A549 (cell line): ENCODE measurements around the gene CFI. TPM values are rescaled to one million over a fixed set of nuclear protein-coding genes. Genes with fewer than 3 reads are reported as not detected.

Experiments
- ATAC-seq, 2 experiments: fragments of 200-7000 bp in 1 of 2; fragments of >200 bp in 1 of 2; cut with Nextera tagmentation in 1 of 2; cut with Tn5 transposase in 1 of 2; 3 replicates each; pipeline versions ENCODE4 v1.8.0 to v1.9.1; 2018 to 2020; ENCODE audit warnings: mild to moderate bottlenecking in 1 of 2, moderate library complexity in 1 of 2
- CTCF ChIA-PET: fragments of 300-600 bp; sonication (Branson Sonifier 250); formaldehyde crosslinking; extraction: SDS; loops from one replicate; lab custom pipeline; 2021; ENCODE audit warnings: antibody characterized with exemption, inconsistent platforms; lab: Yijun Ruan, JAX
- POLR2A ChIA-PET: fragments of 350-600 bp; formaldehyde crosslinking; extraction: SDS; loops from one replicate; lab custom pipeline; 2021; ENCODE audit warnings: antibody characterized with exemption, inconsistent platforms; lab: Yijun Ruan, JAX
- DNase-seq, 2 experiments: peaks; one replicate each; pipeline versions ENCODE4 v3.0.0 to v3.0.0-alpha.2; 2011 to 2016; ENCODE audit warnings: low read depth in 1 of 2, low spot score in 1 of 2
- FAIRE-seq: peaks from 2 replicates; lab custom pipeline; 2011; peaks lifted over from hg19 to GRCh38; lab: Jason Lieb, UNC
- H3K27ac ChIP-seq, 2 experiments: fragments of >200 bp; sonication (Bioruptor Twin); formaldehyde crosslinking; 3 replicates each; pipeline ENCODE4 v1.5.1; 2016 to 2017
- H3K4me1 ChIP-seq: fragments of >200 bp; sonication (Bioruptor Twin); formaldehyde crosslinking; 3 replicates; pipeline ENCODE4 v1.6.1; 2016
- H3K4me2 ChIP-seq: fragments of >200 bp; sonication (Bioruptor Twin); formaldehyde crosslinking; 3 replicates; pipeline ENCODE4 v1.6.1; 2016
- H3K4me3 ChIP-seq: fragments of >200 bp; sonication (Bioruptor Twin); formaldehyde crosslinking; 3 replicates; pipeline ENCODE4 v1.5.1; 2016
- H3K9me3 ChIP-seq: fragments of >200 bp; sonication (Bioruptor Twin); formaldehyde crosslinking; 3 replicates; pipeline ENCODE4 v1.6.1; 2016
- CHD4 ChIP-seq: fragments of 200-600 bp; sonication (generic); IDR thresholded peaks from 2 replicates; pipeline ENCODE4 v1.6.1; 2016; ENCODE audit warnings: antibody characterized with exemption, mild to moderate bottlenecking, borderline replicate concordance
- EHMT2 ChIP-seq: fragments of 200-600 bp; sonication (generic); IDR thresholded peaks from 2 replicates; pipeline ENCODE4 v1.6.1; 2016; ENCODE audit warnings: antibody characterized with exemption, low read depth, mild to moderate bottlenecking, moderate library complexity
- ESRRA ChIP-seq: fragments of 150-350 bp; IDR thresholded peaks from 2 replicates; pipeline ENCODE4 v1.6.1; 2014; ENCODE audit warnings: mild to moderate bottlenecking, low read length, borderline replicate concordance
- FOSL2 ChIP-seq, 2 experiments: fragments of 450-650 bp in 1 of 2; fragments of >200 bp in 1 of 2; sonication (Bioruptor Twin) in 1 of 2; formaldehyde crosslinking; IDR thresholded peaks; 2 replicates each; pipeline versions ENCODE4 v1.5.0 to v1.6.1; 2016 to 2020; ENCODE audit warnings: mild to moderate bottlenecking in 1 of 2, moderate library complexity in 1 of 2
- HEYL ChIP-seq: fragments of 250-450 bp; sonication (Bioruptor Pico); IDR thresholded peaks from 2 replicates; pipeline ENCODE4 v1.8.0; 2021; ENCODE audit warnings: mild to moderate bottlenecking, moderate library complexity
- JUN ChIP-seq, 2 experiments: fragments of >200 bp; sonication (Bioruptor Twin); formaldehyde crosslinking; IDR thresholded peaks; 2 replicates in 1 of 2; 3 replicates in 1 of 2; pipeline ENCODE4 v1.6.1; 2016 to 2017
- POLR2A ChIP-seq: IDR thresholded peaks from 2 replicates; pipeline ENCODE4 v1.6.1; 2012; ENCODE audit warnings: mild to moderate bottlenecking, low read length
- SREBF2 ChIP-seq: fragments of 450-650 bp; IDR thresholded peaks from 2 replicates; pipeline ENCODE4 v1.6.1; 2014; ENCODE audit warnings: mild to moderate bottlenecking, moderate library complexity
- ZFP36 ChIP-seq: fragments of 450-650 bp; IDR thresholded peaks from 2 replicates; pipeline ENCODE4 v1.6.1; 2014; ENCODE audit warnings: borderline replicate concordance; ENCODE audit not compliant: partially characterized antibody
- whole genome bisulfite sequencing: methylation state at CpG from one replicate; pipeline ENCODE4 v1.1.6; 2017; ENCODE audit errors: missing lambda C conversion rate; 5-methylcytosine and 5-hydroxymethylcytosine counted together
- polyA plus RNA-seq, 4 experiments: library from polyadenylated mRNA; depleted of rRNA in 3 of 4; stranded (reverse); fragments of >200 nt; fragmentation: RNase III in 1 of 4; extraction: RNeasy Plus Mini Kit Qiagen cat#74134 plus additional on column Dnase treatment in 1 of 4; gene quantifications; 2 replicates in 3 of 4; 3 replicates in 1 of 4; pipeline ENCODE4 v1.2.3, GENCODE V29; 2011 to 2017
- TF ChIP-seq, protein P1 (sequence below): IDR thresholded peaks from 2 replicates; pipeline ENCODE4 v1.6.1; 2012
- TF ChIP-seq, protein P2 (sequence below): fragments of 250-450 bp; sonication (Bioruptor Pico); IDR thresholded peaks from 2 replicates; pipeline ENCODE4 v1.5.0; 2021; ENCODE audit warnings: mild to moderate bottlenecking, moderate library complexity, borderline replicate concordance
- TF ChIP-seq, protein P3 (sequence below): fragments of >200 bp; sonication (Bioruptor Twin); formaldehyde crosslinking; IDR thresholded peaks from 3 replicates; pipeline ENCODE4 v1.6.1; 2016
- TF ChIP-seq, protein P4 (sequence below): fragments of 200-600 bp; sonication (generic); IDR thresholded peaks from 2 replicates; pipeline ENCODE4 v1.6.1; 2016; ENCODE audit warnings: antibody characterized with exemption, mild to moderate bottlenecking, moderate library complexity
- TF ChIP-seq, protein P5 (sequence below): fragments of 250-450 bp; sonication (Bioruptor Pico); IDR thresholded peaks from 2 replicates; pipeline ENCODE4 v1.5.0; 2020; ENCODE audit warnings: low read depth, mild to moderate bottlenecking, moderate library complexity
- TF ChIP-seq, protein P6 (sequence below): fragments of 450-650 bp; IDR thresholded peaks from 2 replicates; pipeline ENCODE4 v1.6.1; 2014; ENCODE audit warnings: antibody characterized with exemption

The CFI gene
- polyA plus RNA-seq, 2 of the 4 experiments (the other 2 are of a cell fraction), result 2.6 to 2.8 TPM

DNA sequence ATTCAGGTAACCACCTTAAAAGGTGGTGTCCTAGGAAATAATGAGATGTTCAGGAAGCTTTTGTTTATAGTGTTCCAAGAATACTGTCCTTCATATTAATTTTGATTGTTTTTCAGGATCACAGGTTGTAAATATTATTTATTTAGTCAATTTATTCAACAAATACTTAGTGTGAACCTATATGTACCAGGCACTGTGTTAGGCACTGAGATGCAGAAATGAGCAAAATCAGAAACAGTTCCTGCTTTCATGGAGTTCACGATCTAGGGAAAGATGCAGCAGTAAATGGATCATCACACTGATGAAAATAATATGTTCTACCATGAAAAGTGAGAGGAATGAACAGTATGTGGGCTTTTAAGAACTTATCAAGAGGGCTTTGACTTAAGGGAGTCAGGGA is 53.7 kb downstream of the CFI start (continued):
- TF ChIP-seq, protein P1, sequence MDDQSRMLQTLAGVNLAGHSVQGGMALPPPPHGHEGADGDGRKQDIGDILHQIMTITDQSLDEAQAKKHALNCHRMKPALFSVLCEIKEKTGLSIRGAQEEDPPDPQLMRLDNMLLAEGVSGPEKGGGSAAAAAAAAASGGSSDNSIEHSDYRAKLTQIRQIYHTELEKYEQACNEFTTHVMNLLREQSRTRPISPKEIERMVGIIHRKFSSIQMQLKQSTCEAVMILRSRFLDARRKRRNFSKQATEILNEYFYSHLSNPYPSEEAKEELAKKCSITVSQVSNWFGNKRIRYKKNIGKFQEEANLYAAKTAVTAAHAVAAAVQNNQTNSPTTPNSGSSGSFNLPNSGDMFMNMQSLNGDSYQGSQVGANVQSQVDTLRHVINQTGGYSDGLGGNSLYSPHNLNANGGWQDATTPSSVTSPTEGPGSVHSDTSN, result no peak
- TF ChIP-seq, protein P2, sequence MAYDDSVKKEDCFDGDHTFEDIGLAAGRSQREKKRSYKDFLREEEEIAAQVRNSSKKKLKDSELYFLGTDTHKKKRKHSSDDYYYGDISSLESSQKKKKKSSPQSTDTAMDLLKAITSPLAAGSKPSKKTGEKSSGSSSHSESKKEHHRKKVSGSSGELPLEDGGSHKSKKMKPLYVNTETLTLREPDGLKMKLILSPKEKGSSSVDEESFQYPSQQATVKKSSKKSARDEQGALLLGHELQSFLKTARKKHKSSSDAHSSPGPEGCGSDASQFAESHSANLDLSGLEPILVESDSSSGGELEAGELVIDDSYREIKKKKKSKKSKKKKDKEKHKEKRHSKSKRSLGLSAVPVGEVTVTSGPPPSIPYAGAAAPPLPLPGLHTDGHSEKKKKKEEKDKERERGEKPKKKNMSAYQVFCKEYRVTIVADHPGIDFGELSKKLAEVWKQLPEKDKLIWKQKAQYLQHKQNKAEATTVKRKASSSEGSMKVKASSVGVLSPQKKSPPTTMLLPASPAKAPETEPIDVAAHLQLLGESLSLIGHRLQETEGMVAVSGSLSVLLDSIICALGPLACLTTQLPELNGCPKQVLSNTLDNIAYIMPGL (CRISPR knock-in tag), result no peak
- TF ChIP-seq, protein P3, sequence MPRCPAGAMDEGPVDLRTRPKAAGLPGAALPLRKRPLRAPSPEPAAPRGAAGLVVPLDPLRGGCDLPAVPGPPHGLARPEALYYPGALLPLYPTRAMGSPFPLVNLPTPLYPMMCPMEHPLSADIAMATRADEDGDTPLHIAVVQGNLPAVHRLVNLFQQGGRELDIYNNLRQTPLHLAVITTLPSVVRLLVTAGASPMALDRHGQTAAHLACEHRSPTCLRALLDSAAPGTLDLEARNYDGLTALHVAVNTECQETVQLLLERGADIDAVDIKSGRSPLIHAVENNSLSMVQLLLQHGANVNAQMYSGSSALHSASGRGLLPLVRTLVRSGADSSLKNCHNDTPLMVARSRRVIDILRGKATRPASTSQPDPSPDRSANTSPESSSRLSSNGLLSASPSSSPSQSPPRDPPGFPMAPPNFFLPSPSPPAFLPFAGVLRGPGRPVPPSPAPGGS, result no peak
- no peak for TF ChIP-seq HEYL (CRISPR knock-in tag)
- TF ChIP-seq ZFP36, result no peak
- TF ChIP-seq CHD4, result no peak

DNA sequence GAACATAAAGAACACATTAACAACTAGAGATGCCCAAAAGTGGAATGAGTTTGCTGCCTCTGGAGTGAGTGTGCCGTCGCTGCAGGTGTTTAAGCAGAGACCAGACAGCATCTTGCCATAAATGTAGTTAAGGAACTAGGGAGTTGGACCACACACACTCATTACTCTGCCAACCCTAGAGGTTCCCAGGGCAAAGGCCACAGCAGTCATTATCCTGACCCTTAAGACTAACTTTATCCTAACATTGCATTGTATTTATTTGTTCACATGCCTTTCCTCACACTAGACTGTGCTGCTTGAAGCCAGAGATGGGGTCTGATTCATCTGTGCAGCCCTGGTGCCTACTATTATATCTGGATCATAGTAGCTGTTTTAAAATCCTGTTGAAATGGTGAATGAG is 55.1 kb downstream of the CFI start:
- Histone ChIP-seq H3K9me3 (no peaks in the 10 kb centered on the region), H3K27ac (no peak overlapping the region)
- no peak for FAIRE-seq
- POLR2A ChIA-PET, result no interaction called here
- no peak for ATAC-seq
- TF ChIP-seq, protein P4, sequence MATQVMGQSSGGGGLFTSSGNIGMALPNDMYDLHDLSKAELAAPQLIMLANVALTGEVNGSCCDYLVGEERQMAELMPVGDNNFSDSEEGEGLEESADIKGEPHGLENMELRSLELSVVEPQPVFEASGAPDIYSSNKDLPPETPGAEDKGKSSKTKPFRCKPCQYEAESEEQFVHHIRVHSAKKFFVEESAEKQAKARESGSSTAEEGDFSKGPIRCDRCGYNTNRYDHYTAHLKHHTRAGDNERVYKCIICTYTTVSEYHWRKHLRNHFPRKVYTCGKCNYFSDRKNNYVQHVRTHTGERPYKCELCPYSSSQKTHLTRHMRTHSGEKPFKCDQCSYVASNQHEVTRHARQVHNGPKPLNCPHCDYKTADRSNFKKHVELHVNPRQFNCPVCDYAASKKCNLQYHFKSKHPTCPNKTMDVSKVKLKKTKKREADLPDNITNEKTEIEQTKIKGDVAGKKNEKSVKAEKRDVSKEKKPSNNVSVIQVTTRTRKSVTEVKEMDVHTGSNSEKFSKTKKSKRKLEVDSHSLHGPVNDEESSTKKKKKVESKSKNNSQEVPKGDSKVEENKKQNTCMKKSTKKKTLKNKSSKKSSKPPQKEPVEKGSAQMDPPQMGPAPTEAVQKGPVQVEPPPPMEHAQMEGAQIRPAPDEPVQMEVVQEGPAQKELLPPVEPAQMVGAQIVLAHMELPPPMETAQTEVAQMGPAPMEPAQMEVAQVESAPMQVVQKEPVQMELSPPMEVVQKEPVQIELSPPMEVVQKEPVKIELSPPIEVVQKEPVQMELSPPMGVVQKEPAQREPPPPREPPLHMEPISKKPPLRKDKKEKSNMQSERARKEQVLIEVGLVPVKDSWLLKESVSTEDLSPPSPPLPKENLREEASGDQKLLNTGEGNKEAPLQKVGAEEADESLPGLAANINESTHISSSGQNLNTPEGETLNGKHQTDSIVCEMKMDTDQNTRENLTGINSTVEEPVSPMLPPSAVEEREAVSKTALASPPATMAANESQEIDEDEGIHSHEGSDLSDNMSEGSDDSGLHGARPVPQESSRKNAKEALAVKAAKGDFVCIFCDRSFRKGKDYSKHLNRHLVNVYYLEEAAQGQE, result no peak
- TF ChIP-seq, protein P5, sequence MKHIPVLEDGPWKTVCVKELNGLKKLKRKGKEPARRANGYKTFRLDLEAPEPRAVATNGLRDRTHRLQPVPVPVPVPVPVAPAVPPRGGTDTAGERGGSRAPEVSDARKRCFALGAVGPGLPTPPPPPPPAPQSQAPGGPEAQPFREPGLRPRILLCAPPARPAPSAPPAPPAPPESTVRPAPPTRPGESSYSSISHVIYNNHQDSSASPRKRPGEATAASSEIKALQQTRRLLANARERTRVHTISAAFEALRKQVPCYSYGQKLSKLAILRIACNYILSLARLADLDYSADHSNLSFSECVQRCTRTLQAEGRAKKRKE (CRISPR knock-in tag), result no peak
- TF ChIP-seq, protein P6, sequence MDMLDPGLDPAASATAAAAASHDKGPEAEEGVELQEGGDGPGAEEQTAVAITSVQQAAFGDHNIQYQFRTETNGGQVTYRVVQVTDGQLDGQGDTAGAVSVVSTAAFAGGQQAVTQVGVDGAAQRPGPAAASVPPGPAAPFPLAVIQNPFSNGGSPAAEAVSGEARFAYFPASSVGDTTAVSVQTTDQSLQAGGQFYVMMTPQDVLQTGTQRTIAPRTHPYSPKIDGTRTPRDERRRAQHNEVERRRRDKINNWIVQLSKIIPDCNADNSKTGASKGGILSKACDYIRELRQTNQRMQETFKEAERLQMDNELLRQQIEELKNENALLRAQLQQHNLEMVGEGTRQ, result no peak
- TF ChIP-seq ESRRA (no peak), JUN (IDR thresholded peaks at IDR 0.05) (no peak), ZFP36 (no peak), SREBF2 (no peak), POLR2A (no peak), CHD4 (no peak), FOSL2 (IDR thresholded peaks at IDR 0.05) (no peak), FOSL2 (CRISPR knock-in tag; IDR thresholded peaks at IDR 0.05) (no peak), EHMT2 (no peak)
- TF ChIP-seq, all 56 proteins: peak for 0
- DNase-seq, result no peak
- 12% methylated on average over 2 of the region's 2 CpGs for whole genome bisulfite sequencing
- CTCF ChIA-PET, result no interaction called here
- Histone ChIP-seq H3K4me1 (no peaks in the 10 kb centered on the region), H3K4me2 (no peak overlapping the region), H3K4me3 (no peak overlapping the region)
